Measurements from ENCODE around the gene LPAR1.
A peak's percentile ranks its signal among the peaks of the same experiment; 100 is the strongest.

LPAR1 gene

GRCh38 chr9:110918316-110919049 is 119.8 kb downstream of the LPAR1 start:
- DNase-seq (ENCODE audit: low read depth): no peak

- no peak for DNase-seq (ENCODE audit: low read depth)
Observed at GRCh38 chr9:110916403-110916802, 121.9 kb downstream of the LPAR1 start.

GRCh38 chr9:110912419-110913291 is 125.6 kb downstream of the LPAR1 start:
- no peak for DNase-seq (ENCODE audit: low read depth)

- no peak for DNase-seq (ENCODE audit: low read depth)
Observed at GRCh38 chr9:110911659-110912418, 126.4 kb downstream of the LPAR1 start.

GRCh38 chr9:110908894-110909293 is 129.4 kb downstream of the LPAR1 start:
- no peak for DNase-seq (ENCODE audit: low read depth)

- no peak for DNase-seq (ENCODE audit: low read depth)
Observed at GRCh38 chr9:110900917-110901316, 137.4 kb downstream of the LPAR1 start.

- no peak for DNase-seq (ENCODE audit: low read depth)
Observed at GRCh38 chr9:110900456-110900855, 137.8 kb downstream of the LPAR1 start.

GRCh38 chr9:110898866-110899265 is 139.4 kb downstream of the LPAR1 start:
- DNase-seq (ENCODE audit: low read depth): no peak

GRCh38 chr9:110898358-110898757 is 139.9 kb downstream of the LPAR1 start:
- DNase-seq (ENCODE audit: low read depth): no peak

GRCh38 chr9:110897943-110898342 is 140.3 kb downstream of the LPAR1 start:
- no peak for DNase-seq (ENCODE audit: low read depth)

- DNase-seq (ENCODE audit: low read depth): no peak
Observed at GRCh38 chr9:110895147-110895905, 142.9 kb downstream of the LPAR1 start.

GRCh38 chr9:110894731-110895130 is 143.5 kb downstream of the LPAR1 start:
- no peak for DNase-seq (ENCODE audit: low read depth)

- no peak for DNase-seq (ENCODE audit: low read depth)
Observed at GRCh38 chr9:110892689-110893088, 145.6 kb downstream of the LPAR1 start.

- DNase-seq (ENCODE audit: low read depth): no peak
Observed at GRCh38 chr9:110891760-110892159, 146.5 kb downstream of the LPAR1 start.

- DNase-seq (ENCODE audit: low read depth): no peak
Observed at GRCh38 chr9:110890416-110890815, 147.9 kb downstream of the LPAR1 start.

- DNase-seq (ENCODE audit: low read depth): no peak
Observed at GRCh38 chr9:110887276-110887675, 151.0 kb downstream of the LPAR1 start.

GRCh38 chr9:110886832-110887231 is 151.4 kb downstream of the LPAR1 start:
- peak; percentile 29 for DNase-seq (ENCODE audit: low read depth)

- DNase-seq (ENCODE audit: low read depth): peak; percentile 46
Observed at GRCh38 chr9:110880189-110880588, 158.1 kb downstream of the LPAR1 start.

- DNase-seq (ENCODE audit: low read depth): no peak
Observed at GRCh38 chr9:110877374-110877773, 160.9 kb downstream of the LPAR1 start.

GRCh38 chr9:110876929-110877328 is 161.3 kb downstream of the LPAR1 start:
- no peak for DNase-seq (ENCODE audit: low read depth)

GRCh38 chr9:110874963-110875674 is 163.2 kb downstream of the LPAR1 start:
- no peak for DNase-seq (ENCODE audit: low read depth)
